ENCODE results near the gene LRRC8A. TPM values are rescaled to one million over a fixed set of nuclear protein-coding genes. Genes with fewer than 3 reads are reported as not detected.

Gene LRRC8A
- total and polyA plus RNA-seq, 2 of the 8 experiments (the other 6 are each of a cell fraction or from before 2014, with no cell fraction given): 103 to 111 TPM

- TF ChIP-seq USF2 (IDR thresholded peaks at IDR 0.05; ENCODE audit: low read length): no peak
- TF ChIP-seq BACH1 (IDR thresholded peaks at IDR 0.05; ENCODE audit: low read length): no peak
Measured at GRCh38 chr9:128836509-128837145, 45.3 kb upstream of the LRRC8A start (continued).
